NCI-H2196 treated with DMSO at 0.1 percent for 48 hours (cell line): ENCODE data around the gene PLEKHO2.

Experiments
- DNase-seq: peaks from one replicate; lab custom pipeline; 2025; ENCODE audit not compliant: unreplicated experiment; lab: John Stamatoyannopoulos, UW

PLEKHO2 gene

DNA sequence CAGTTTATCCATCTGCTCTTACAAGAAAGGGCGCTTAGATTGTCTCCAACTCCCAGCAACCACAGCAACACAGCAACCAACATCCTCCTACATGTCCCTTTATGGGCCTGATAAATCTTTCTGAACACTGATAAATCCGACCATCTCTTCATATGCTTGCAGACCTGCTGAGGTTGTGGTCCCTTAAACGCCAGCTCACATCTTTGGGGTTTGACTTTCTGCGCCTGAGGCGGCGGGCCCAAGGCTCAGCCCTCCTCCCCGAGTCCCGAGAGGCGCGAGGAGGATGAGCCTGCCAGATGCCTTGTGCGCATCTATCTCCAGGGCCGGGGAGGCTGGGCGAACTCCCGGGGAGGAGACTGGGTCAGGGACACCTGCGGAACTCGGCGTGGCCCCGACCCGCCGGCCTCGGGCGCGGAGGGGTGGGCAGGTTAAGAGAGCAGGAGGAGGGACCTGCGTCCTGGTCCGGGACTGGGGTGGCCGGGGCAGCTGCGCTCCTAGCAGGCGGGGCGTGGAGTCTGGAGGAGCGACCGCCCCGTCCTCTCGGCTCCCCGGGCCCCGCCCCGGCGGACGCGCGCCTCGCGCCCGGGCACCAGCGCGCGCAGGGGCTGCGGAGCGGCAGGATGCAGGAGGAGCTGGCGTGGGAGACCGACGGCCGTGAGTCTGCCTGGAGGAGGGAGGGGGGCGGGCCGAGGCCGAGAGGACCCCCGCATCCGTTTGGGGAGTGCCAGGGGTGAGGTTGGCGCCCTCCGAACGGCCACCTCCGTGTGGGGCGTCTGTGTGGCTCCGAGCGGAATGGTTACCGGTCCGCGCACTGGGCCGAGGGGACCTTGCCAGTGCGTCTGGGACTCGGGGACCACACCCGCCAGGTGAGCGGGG lies 69.8 kb downstream of the PLEKHO2 start, which contains the start of gene ANKDD1A:
Gene ANKDD1A, plus strand, starts transcription at position 592 of the 876 bp plus-strand sequence. Its CDS starts 29 bp downstream, at position 621.
- DNase-seq = peak; percentile 24

- no peak for DNase-seq
Measured at GRCh38 chr15:64912379-64913325, 70.9 kb downstream of the PLEKHO2 start.

- no peak for DNase-seq
Measured at GRCh38 chr15:64915518-64916227, 74.0 kb downstream of the PLEKHO2 start.

DNA sequence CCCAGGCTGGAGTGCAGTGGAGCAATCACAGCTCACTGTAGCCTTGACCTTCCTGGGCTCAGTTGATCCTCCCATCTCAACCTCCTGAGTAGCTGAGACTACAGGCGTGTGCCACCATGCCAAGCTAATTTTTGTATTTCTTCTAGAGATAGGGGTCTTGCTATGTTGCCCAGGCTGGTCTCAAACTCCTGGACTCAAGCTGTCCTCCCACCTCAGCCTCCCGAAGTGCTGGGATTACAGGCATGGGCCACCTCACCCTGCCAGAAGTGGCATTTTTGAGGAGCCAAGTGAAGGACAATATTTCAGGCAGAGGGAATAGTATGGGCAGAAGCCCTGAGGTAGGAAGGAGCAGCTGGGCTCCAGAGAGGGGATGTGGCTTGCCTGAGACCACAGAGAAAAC lies 74.7 kb downstream of the PLEKHO2 start:
- no peak for DNase-seq

- no peak for DNase-seq
Measured at GRCh38 chr15:64917211-64917610, 75.5 kb downstream of the PLEKHO2 start.
